ENCODE results near the gene FNDC3B. TPM values are rescaled to one million over a fixed set of nuclear protein-coding genes. Genes with fewer than 3 reads are reported as not detected.

FNDC3B gene
- total and polyA plus RNA-seq, 9 of the 15 experiments (the other 6 are each of a cell fraction or from before 2014, with no cell fraction given), result 7.0 to 35.8 (median 16.2) TPM

DNA sequence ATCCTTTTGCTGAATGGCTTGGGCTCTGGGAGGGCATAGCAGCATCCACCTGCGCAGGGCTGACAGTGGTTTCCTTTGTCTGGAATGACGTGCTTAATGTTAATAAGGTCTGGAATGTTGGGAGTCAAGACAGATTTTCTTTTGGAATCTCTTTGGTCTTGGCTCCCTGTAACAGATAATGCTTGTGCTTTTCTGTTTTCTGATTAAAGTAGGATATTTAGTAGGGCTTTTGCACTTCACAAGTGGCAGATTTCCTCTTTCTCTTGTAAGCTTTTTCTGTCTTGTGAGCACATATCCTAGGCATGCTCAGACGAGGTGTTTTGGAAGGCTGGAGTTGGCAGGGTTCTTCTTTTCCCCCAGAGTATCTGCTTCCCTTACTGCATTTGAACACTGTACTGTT is 219.2 kb downstream of the FNDC3B start (continued):
- TF ChIP-seq, protein P1, sequence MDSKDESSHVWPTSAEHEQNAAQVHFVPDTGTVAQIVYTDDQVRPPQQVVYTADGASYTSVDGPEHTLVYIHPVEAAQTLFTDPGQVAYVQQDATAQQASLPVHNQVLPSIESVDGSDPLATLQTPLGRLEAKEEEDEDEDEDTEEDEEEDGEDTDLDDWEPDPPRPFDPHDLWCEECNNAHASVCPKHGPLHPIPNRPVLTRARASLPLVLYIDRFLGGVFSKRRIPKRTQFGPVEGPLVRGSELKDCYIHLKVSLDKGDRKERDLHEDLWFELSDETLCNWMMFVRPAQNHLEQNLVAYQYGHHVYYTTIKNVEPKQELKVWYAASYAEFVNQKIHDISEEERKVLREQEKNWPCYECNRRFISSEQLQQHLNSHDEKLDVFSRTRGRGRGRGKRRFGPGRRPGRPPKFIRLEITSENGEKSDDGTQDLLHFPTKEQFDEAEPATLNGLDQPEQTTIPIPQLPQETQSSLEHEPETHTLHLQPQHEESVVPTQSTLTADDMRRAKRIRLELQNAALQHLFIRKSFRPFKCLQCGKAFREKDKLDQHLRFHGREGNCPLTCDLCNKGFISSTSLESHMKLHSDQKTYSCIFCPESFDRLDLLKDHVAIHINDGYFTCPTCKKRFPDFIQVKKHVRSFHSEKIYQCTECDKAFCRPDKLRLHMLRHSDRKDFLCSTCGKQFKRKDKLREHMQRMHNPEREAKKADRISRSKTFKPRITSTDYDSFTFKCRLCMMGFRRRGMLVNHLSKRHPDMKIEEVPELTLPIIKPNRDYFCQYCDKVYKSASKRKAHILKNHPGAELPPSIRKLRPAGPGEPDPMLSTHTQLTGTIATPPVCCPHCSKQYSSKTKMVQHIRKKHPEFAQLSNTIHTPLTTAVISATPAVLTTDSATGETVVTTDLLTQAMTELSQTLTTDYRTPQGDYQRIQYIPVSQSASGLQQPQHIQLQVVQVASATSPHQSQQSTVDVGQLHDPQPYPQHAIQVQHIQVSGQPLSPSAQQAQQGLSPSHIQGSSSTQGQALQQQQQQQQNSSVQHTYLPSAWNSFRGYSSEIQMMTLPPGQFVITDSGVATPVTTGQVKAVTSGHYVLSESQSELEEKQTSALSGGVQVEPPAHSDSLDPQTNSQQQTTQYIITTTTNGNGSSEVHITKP (IDR thresholded peaks at IDR 0.05; ENCODE audit: partially characterized antibody), result no peak
- TF ChIP-seq MAZ (CRISPR knock-in tag; conservative IDR thresholded peaks at IDR 0.05 in 1 of 2, IDR thresholded peaks at IDR 0.05 in 1 of 2), result no peak
- TF ChIP-seq ARID3B (CRISPR knock-in tag; IDR thresholded peaks at IDR 0.05; ENCODE audit: borderline replicate concordance), result no peak
- TF ChIP-seq ZFX (CRISPR knock-in tag; IDR thresholded peaks at IDR 0.05), result no peak
- TF ChIP-seq, protein P2, sequence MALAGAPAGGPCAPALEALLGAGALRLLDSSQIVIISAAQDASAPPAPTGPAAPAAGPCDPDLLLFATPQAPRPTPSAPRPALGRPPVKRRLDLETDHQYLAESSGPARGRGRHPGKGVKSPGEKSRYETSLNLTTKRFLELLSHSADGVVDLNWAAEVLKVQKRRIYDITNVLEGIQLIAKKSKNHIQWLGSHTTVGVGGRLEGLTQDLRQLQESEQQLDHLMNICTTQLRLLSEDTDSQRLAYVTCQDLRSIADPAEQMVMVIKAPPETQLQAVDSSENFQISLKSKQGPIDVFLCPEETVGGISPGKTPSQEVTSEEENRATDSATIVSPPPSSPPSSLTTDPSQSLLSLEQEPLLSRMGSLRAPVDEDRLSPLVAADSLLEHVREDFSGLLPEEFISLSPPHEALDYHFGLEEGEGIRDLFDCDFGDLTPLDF (CRISPR knock-in tag; IDR thresholded peaks at IDR 0.05), result no peak
- no peak for TF ChIP-seq ADNP (tag; IDR thresholded peaks at IDR 0.05)
- TF ChIP-seq GTF2A2 (tag; IDR thresholded peaks at IDR 0.05), result no peak
- no peak for TF ChIP-seq ZNF197 (CRISPR knock-in tag; IDR thresholded peaks at IDR 0.05; ENCODE audit: low read depth)
- no peak for TF ChIP-seq TRIM28 (IDR thresholded peaks at IDR 0.05)
- TF ChIP-seq, protein P3, sequence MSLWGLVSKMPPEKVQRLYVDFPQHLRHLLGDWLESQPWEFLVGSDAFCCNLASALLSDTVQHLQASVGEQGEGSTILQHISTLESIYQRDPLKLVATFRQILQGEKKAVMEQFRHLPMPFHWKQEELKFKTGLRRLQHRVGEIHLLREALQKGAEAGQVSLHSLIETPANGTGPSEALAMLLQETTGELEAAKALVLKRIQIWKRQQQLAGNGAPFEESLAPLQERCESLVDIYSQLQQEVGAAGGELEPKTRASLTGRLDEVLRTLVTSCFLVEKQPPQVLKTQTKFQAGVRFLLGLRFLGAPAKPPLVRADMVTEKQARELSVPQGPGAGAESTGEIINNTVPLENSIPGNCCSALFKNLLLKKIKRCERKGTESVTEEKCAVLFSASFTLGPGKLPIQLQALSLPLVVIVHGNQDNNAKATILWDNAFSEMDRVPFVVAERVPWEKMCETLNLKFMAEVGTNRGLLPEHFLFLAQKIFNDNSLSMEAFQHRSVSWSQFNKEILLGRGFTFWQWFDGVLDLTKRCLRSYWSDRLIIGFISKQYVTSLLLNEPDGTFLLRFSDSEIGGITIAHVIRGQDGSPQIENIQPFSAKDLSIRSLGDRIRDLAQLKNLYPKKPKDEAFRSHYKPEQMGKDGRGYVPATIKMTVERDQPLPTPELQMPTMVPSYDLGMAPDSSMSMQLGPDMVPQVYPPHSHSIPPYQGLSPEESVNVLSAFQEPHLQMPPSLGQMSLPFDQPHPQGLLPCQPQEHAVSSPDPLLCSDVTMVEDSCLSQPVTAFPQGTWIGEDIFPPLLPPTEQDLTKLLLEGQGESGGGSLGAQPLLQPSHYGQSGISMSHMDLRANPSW (CRISPR knock-in tag; IDR thresholded peaks at IDR 0.05), result no peak
- no peak for TF ChIP-seq ZNF311 (CRISPR knock-in tag; IDR thresholded peaks at IDR 0.05)
- TF ChIP-seq ZNF280A (IDR thresholded peaks at IDR 0.05; ENCODE audit: low read depth, partially characterized antibody), result no peak
- no peak for TF ChIP-seq ZNF699 (CRISPR knock-in tag; IDR thresholded peaks at IDR 0.05; ENCODE audit: insufficient replicate concordance)
